T-helper 2 cell (primary cell): ENCODE results near the gene PRSS2.
"Not testable (repeated sequence)": the region's sequence is repeated elsewhere in the genome, so short reads cannot be mapped to it uniquely, and the experiment has no call there.

Source experiments
- DNase-seq, 5 experiments: peaks; one replicate each; pipeline versions ENCODE4 v3.0.0 to v3.0.0-alpha.2; 2012 to 2022
- total RNA-seq, 2 donors: gene quantifications; one replicate each; lab custom pipeline; 2026; lab: John Stamatoyannopoulos, UW

Gene PRSS2
- total RNA-seq = 0 reads per million in 2 donors

GRCh38 chr7:142770661-142771352 is at the start of gene PRSS2:
PRSS2 (plus strand) TSS chr7:142770970; CDS start chr7:142770983, 13 bp downstream.
- no peak for DNase-seq

- no peak for DNase-seq
These were observed 49.8 kb upstream of the PRSS2 start for GRCh38 chr7:142720986-142721385.

- DNase-seq = peak in 1 of 5 experiments; percentile 22
These were observed 48.4 kb upstream of the PRSS2 start for GRCh38 chr7:142722248-142722794.

- DNase-seq = no peak
These were observed 37.5 kb upstream of the PRSS2 start for GRCh38 chr7:142733271-142733670.

GRCh38 chr7:142739923-142740492 is 30.8 kb upstream of the PRSS2 start:
- peak in 1 of 5 experiments; percentile 27 for DNase-seq

- DNase-seq = no peak
These were observed 30.0 kb upstream of the PRSS2 start for GRCh38 chr7:142740786-142741185.

GRCh38 chr7:142741932-142742331 is 28.8 kb upstream of the PRSS2 start:
- DNase-seq = not testable (repeated sequence)

DNA sequence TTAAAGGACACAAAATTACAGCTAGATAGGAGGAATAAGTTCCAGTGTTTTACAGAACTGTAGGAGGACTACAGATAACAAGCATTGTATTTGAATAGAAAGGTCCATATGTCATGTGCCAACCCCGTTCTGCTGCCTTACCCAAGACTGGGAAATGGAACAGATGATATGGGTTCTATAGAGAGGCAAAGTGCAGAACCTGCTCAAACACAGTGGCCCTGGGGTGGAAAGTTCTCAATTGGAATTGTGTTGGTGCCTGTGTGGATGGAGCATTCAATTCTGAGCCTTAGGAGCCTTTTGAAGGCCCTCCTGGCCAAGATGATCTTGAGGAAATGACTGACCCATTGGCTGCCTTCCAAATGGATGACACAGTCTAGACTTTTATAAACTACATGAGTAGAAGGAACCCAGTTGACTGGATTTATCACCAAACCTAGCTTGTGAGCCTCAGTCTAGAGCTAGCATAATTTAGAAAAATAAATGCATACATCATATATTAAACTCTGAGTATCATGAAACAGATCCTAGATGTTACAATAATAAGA is 25.6 kb upstream of the PRSS2 start:
- DNase-seq = no peak

DNA sequence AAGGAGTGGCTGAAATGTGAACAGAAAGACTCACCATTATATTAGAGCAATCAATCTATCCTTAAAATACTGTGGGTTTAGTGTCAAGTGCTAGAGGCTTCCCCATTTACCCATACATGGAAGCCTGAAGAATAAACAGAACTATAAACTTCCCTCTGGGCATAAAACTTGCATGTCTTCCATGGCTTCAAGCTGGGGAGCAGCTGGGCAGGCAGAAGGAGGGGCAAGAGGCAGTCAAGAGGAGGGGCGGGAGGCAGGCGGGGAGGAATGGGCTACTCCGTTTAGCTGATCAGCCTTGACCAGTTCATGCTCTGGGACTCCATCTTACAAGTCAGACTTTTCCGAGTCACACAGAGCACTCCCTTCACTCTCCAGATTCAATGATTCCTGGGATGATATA is 25.0 kb upstream of the PRSS2 start:
- no peak for DNase-seq

DNA sequence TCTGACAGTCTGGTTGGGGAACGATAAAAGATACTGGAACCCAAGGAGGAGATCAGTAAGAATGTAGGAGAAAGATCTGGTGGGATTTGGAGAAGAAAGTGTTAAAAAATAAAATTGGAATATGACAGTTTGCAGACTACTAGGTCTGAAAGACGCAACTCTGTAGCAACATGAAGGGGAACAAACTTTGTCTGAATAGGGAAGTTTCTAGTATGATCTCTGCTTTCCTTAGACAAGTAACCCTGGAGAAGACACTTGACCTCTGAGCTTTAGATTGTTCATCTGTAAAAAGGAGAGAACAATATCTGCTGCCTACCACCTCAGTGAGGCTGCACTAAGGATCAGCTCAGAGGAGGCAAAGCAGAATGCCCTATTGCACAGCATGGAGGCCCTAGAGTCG is 24.5 kb upstream of the PRSS2 start:
- no peak for DNase-seq

DNA sequence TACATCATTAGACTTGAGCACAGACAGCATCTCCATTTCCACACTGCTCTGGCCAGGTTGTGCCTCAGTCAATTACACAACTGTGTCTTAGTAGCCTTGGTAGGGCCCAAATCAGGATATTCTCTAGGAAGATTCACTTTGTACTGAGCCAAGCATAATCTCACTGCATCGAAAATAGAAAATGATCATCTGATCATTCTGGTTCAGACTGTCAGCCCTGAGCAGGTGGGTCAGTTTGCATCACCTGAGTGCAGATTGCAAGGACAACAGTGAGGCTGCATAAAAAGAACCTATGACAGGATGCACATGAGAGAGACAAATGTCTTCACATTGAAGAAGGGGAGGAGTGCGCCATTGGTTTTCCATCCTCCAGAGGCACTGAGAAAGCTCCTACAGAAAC is 22.4 kb upstream of the PRSS2 start:
- not testable (repeated sequence) for DNase-seq

DNA sequence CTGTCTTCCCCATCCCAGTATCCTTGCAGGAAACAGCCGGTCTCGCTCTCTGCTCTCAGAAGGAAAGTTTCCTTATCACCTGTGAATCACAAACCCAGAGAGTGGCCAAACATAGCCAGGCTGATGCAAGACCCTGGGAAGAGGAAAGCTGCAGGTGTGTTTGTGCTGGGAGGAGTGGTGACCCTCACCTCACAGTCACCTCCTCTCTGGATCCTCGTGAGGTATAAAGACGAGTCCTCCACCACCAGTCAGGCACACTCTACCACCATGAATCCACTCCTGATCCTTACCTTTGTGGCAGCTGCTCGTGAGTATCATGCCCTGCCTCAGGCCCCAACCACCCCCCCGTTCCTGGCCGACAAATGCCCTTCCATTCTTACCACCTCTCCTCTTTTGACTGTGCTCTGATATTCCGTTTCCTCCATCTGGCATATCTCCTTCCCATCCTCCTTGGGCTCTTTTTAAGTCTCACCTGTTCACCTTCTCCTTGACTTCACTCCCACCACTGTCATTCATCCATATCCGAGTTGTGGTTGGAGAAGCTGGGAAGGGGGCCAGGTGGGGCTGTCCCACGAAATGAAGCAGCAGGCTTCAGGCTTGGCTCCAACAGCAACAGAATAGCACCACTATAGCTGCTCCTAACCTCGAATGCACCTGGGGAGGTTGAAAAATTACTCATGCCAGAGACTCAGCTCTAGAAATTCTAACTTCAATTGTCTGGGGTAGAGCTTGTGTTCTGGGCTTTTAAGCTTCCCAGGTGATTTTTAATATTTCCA is 21.4 kb upstream of the PRSS2 start, which contains the start of gene PRSS1:
TSS of gene PRSS1 (plus strand) at position 255 of the 776 bp plus-strand sequence. CDS start at position 268, 13 bp downstream.
- no peak for DNase-seq

DNA sequence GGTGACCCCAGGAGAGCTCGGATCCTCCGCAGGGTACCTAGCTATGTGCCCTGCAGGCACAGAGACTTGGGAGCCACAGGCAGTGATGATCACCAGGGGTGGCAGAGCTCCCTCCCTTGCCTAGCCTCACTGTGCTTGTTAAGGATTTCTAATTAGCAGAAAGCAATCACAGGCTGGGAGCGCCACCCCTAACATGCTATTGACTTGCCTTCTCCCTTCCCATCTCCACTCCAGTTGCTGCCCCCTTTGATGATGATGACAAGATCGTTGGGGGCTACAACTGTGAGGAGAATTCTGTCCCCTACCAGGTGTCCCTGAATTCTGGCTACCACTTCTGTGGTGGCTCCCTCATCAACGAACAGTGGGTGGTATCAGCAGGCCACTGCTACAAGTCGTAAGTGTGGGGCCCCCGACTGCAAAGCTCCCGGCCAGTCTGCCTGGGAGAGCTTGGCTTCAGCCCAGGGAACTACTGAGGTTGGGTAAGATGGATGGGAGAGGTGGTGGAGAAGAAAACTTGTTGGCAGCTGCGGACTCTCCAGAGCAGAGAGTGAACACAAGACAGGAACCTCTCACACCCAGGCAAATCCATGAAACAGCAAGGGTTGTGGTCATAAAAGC is 20.3 kb upstream of the PRSS2 start:
- no peak for DNase-seq

DNA sequence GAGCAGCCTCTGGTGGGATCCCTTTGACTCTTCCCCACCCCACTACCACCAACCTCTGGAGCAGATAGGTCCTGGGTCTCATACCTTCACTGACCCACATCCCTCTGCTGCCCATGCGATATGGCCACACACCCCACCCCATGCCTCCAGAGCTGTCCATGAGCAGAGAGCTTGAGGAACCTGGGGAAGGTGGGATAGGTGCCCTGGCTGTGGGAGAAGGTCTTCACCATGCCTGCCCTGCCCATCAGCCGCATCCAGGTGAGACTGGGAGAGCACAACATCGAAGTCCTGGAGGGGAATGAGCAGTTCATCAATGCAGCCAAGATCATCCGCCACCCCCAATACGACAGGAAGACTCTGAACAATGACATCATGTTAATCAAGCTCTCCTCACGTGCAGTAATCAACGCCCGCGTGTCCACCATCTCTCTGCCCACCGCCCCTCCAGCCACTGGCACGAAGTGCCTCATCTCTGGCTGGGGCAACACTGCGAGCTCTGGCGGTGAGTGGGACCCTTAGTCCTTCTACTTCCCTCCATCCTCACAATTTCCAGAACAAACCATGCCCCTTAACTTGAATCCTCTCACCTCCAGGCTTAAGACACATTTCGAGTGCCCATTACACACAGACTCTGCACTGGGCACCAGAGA is 19.1 kb upstream of the PRSS2 start:
- not testable (repeated sequence) for DNase-seq

- DNase-seq = no peak
These were observed 18.2 kb upstream of the PRSS2 start for GRCh38 chr7:142752376-142753225.

- no peak for DNase-seq
These were observed 17.4 kb upstream of the PRSS2 start for GRCh38 chr7:142753366-142753765.

- DNase-seq = not testable (repeated sequence)
These were observed 16.8 kb upstream of the PRSS2 start for GRCh38 chr7:142753925-142754491.

GRCh38 chr7:142754681-142755575 is 15.8 kb upstream of the PRSS2 start:
- DNase-seq = no peak

DNA sequence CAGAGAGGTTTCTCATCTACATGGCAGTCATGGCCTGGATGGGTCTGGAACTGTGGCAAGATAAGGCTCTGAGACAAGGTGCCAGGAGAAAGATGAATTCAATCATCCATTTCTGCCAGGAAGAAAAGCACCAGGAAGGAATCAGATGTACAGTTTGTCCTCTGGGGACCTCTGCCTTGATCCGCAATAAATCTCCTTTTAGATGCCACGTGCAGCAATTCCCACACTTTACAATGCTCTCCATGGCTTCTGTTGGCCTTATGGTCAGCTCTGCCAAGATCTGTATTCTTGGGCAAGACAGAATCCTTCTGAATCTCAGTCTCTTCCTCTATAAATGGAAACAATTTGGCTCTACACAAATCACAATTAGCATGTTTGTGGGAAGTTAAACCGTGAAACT is 12.5 kb upstream of the PRSS2 start:
- DNase-seq = not testable (repeated sequence)
